ENCODE results near the gene LNX2.

LNX2 gene

GRCh38 chr13:27605099-27605498, 15.2 kb downstream of the LNX2 start:
- DNase-seq, result no peak

- DNase-seq, result no peak
These were observed 18.5 kb downstream of the LNX2 start for GRCh38 chr13:27601803-27602202.

DNA sequence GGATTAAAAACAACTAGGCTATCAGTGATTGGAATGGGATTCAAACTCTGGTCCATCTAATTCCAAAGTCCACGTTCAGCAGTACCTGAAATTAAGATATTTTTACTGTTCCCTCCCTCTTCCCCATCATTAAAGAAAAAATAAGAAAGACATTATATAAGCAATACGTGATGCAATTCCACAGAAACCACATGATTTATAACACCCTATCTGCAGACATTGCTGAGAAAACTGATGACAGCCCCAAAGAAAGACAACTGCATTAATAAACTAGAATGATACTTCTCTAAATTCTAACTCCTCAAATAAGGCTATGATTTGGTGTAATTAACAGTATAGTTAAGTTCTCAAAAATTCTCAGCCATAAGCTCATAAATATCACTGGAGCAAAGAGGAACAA, 19.1 kb downstream of the LNX2 start:
- DNase-seq, result no peak

- DNase-seq, result no peak
These were observed 19.6 kb downstream of the LNX2 start for GRCh38 chr13:27600711-27601110.

DNA sequence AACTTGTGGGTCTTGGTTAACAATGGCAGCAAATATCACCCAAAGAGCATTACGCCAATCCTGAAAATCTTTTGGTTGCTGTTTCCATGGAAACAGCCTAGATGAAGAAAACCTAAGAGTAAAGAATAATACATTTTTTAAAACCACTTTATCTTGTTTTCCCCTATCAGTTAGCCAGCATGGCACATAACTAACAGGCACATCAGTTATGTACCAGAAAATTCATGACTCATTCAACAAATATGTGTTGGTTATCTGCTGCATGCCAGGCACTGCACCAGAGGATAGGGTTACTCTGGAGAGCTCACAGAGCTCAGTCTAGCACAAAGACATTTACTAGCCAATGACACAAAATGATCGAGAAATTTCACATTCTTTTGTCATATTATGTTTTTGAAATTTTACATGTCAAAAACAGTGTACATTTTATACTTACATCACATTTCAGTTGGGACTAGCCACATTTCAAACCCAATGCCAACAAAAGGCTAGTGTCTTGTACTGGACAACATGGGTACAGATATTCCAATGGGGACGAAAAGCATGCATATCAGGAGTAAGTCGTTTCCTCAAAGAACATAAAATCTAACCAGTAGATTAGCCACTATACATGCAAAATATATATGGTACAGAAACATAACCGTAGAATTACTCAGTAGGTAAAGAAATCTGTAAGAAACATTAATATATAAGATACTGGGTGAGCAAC, 20.3 kb downstream of the LNX2 start:
- DNase-seq, result no peak

DNA sequence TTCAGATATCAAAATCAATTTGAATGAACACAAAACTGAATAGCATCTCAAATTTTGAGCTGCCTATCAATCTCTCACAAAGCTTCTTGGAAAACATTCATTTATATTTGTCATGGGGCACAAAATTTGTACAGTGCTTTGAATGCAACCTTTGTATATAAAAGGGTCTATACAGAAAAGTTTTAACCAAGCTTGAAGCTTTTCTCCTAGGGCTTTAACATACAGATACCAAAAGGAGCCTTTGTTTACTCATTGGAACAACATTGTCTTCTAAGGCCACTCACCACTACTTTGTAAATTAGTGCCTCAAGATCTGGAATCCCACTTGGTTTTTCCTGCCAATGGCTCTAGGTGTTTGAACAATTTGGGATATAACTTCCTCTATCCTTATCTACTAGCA, 21.2 kb downstream of the LNX2 start:
- DNase-seq, result no peak

GRCh38 chr13:27595055-27595811, 25.1 kb downstream of the LNX2 start:
- DNase-seq, result no peak

DNA sequence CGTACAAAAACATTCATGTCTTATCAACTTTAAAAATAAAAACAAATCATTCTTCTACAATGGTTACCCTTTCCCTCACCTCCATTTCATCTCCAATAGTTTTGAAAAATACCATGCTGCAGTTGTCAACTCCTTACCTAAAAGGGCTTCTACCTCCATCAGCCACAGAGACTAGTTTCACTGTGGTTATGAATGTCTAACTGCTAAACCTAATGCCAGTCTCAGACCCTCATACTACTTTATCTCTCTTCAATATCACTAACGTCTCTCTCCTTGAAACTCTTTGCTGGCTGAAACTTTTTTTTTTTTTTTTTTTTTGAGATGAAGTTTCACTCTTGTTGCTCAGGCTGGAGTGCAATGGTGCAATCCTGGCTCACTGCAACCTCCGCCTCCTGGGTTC, 27.1 kb downstream of the LNX2 start:
- no peak for DNase-seq

DNA sequence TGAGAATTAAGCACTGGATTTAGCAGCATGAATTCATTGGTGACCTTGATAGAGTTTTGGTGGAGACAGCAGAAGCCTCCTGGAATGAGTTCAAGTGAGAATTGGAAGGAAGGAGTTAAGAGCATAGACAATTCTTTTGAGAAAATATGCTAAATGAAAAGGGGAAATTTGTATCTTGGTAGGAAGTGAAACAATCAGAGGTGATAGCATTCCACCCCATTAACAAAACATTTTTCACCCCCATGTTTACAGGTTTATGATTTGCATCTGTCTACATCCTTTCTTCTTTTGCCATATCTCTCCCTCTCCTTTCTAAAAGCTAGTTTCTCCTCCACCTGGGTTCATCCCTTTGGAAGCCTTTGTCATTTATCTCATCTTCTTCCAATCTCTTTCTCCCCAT, 27.5 kb downstream of the LNX2 start:
- no peak for DNase-seq

DNA sequence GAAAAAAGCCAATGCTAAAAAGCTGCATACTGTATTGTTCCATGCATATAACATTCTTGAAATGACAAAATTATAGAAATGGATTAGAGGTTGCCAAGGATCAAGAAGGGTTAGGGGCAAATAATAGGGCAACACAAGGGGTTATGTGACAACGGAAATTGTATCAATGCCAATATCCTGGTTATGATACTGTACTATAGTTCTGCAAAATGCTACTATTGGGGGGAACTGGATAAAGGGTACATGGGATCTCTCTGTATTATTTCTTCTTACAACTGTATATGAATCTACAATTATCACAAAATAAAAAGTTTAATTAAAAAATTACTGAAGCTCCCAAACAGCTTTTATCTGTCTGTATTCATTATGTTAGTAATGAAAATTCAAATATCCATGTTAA, 31.9 kb downstream of the LNX2 start:
- no peak for DNase-seq

DNA sequence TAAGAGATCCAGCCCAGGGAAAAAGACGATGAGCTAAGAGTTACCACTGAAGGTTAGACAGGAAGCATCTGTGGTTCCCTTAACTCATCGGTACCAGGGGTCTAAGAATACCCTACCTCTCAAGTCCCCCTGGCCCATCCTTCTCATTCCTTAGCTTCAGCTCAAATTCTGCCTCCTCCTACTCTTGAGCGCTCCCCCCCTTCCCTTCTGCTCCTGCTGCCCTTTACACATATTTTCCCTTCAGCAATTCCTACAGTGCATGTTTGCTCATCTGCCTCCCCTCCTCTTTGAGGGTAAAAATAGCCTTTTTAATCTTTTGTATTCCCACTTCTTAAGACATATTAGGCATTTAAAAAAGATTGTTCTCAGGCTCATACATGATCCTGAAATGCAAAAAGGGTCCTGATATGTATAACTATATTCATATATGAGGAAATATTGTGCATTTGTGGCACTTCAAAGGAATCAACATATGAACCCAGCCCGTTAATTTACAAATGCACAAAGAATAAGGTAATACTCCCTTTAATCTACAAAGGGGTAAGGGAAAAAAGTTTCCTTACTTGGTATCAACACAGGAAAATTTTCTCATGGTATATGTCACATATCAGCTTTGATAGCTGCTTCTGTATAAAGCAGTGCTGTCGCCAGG, 33.1 kb downstream of the LNX2 start:
- no peak for DNase-seq

DNA sequence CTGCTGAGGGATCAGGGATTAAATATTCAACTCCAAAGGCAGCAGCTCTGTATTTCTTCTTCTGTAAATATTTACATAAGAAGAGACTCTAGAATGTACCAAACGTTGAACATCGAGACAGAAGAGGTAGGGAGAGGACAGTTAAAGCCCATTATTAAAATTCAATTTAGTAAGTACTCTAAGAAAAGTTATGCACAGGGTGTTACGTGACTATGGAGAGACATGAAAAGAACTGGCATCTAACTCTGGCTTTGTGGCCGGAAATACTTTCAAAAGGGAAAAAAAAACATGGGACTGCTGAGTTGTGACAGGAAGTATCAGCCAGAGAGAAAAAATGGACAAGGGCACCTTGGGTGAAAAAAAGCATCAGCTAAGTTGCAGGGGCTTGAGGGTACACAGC, 36.7 kb downstream of the LNX2 start:
- DNase-seq, result no peak

DNA sequence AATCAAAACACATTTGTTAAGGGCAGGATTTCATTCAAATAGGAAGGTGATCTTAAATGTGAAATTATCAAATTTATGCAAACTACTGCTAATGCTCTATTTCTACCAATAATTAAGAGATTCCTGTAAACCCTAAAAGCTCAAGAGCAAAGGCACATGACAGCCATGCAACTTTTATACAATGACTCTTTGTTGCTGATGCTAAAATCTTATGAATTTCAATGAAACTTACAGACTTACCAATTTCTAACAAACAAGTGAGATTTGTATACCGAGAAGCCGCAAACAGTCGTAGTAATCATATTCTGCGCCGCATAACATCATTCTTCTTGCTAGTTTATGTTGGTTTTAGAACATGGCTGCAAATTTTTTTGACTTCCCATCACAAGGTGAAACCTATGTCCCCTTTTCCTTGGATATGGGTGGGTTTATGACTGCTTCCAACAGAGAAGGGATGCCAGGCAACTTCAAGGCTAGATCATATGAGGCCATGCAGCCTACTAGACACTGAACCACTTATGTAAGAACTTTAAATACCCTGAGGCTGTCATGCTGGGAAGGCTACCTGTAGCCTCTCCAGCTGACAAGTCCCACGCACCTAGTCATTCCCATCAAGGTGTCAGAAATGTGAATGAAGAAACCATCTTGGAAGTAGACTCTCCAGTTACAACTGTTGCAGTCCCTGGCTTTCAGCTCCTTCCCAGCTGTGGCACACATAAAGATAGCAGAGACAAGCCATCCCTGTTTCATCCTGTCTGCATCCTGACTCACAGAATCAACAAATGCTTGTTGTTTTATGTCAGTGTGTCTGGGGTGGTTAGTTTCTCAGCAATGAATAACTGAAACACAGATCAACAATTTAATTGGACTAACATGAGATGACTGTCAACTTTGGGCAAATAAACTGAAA, 42.0 kb downstream of the LNX2 start:
- no peak for DNase-seq

DNA sequence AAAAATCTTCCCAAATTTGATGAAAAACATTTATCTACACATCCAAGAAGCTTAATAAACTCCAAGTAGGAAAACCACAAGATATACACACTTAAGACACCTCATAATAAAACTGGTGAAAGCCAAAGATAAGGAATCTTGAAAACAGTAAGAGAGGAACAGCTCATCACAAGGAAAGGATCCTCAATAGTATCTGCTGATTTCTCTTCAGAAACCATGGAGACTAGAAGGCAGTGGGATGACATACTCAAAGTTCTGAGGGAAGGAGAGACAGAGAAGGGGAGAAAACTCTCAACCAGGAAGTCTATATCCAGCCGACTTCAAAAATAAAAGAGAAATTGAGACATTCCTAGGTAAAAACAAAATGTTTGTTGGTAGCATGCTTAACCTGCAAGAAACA, 45.7 kb downstream of the LNX2 start:
- no peak for DNase-seq

DNA sequence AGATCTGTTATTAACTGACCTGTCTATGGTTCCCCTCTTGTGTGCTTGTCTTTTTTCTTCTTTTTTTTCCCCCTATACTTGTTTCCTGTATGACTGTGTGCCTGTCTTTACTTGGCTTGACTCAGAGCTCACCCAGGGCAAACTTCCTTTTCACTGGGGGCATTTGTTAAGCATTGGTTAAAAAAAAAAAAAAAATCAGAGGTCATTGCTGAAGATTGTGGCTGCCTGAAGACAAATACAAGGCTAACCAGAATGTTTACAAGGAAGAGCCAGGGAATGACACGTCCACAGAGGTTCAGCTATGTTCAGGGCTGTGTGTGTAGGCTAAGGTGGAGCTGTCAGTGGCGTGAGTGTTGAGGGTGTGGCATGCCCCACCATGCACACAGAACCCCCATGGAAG, 47.1 kb downstream of the LNX2 start:
- no peak for DNase-seq

DNA sequence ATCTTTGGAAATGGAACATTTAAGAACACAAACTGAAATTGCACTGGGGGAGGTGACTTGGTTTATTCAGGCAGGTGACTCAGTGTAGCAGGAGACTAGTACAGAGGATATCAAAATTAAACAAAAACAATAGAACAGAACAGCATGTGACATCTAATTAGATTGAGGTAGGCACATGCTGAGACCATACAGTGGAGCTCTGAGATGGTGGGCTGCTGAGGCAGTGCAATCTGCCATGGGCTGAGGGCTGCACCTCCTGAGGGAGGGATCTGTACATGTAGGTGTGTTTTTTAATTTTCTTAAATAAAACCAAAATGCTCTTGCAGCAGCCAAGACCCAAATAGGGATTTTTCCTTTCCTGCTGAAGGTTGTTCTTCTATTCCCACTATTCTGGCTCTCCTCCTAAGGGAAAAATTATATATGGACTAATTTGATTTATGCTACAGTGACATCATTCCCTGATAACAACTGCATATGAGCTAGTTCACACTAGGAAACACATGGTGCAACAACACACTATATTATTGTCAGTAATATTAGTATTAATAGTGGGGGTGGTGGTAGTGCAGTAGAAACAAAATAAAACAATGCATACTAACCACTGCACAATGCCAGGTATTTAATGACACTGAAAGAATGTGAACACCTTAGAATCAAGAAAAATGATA, 48.0 kb downstream of the LNX2 start:
- no peak for DNase-seq

GRCh38 chr13:27570906-27571305, 49.4 kb downstream of the LNX2 start:
- no peak for DNase-seq

GRCh38 chr13:27569405-27569804, 50.9 kb downstream of the LNX2 start:
- no peak for DNase-seq

GRCh38 chr13:27565818-27566217, 54.5 kb downstream of the LNX2 start:
- DNase-seq, result no peak

GRCh38 chr13:27562457-27562856, 57.9 kb downstream of the LNX2 start:
- no peak for DNase-seq

DNA sequence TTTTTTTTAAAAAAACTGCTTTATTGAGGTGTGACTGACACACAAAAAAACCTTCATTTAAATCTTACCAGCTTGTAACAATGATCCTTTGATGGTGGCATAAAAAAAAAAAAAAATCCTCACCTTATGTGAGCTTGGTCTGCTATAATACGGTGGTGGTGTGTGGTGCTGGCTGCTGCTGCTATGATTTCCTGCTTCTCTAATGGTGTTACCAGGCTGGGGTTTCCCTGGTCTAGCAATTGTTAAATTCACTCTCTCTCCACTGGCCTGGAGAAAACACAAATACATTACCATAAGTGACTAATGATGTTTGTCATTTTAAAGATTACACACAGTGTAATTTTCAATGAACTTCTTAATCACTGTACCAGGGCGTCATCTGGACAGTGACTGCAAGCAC, 60.6 kb downstream of the LNX2 start:
- no peak for DNase-seq

GRCh38 chr13:27556109-27556508, 64.2 kb downstream of the LNX2 start:
- DNase-seq, result no peak

GRCh38 chr13:27551562-27551961, 68.8 kb downstream of the LNX2 start:
- no peak for DNase-seq

All from midbrain (tissue), 1 donor.